ENCODE results near the gene ZNF10. TPM values are rescaled to one million over a fixed set of nuclear protein-coding genes. Genes with fewer than 3 reads are reported as not detected.

The ZNF10 gene
- polyA plus RNA-seq, 1 of the 3 experiments (the other 2 are of a cell fraction), result 4.5 TPM

DNA sequence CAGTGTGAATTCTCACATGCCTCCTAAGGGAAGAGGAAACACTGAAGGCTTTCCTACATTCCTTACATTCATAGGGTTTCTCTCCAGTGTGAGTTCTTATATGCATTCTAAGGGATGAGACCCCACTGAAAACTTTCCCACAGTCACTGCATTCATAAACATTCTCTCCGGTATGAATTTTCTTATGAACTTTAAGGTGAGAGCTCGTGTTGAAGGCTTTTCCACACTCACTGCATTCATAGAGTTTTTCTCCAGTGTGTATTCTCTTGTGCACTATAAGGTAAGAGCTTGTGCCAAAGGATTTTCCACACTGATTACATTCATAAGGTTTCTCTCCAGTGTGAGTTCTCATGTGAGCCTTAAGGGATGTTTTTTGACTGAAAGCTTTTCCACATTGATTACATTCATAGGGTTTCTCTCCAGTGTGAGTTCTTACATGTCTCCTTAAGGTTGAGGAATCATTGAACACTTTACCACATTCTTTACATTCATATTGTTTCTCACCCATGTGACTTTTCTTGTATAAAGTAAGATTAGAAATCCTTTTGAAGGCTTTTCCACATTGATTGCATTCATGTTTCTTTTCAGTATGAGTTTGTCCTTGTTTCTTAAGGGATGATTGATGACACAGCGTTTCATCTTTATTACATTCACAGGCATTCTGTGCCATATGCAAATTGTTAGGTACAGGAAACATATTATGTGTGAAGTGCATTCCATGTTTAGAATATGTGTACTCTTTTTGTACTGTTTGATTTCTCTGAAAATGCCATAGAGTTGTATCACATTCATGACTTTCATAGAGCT is 9.8 kb upstream of the ZNF10 start:
- H3K4me3 ChIP-seq (ENCODE audit: low read depth in 2 of 2, low read length in 1 of 2), result no peak overlapping the region
- peaks cover 3% of the 10 kb centered on the region for H3F3A ChIP-seq (replicated peaks; ENCODE audit: insufficient read depth)
- peaks cover 59% of the 10 kb centered on the region for H3K9me3 ChIP-seq
- no peaks in the 10 kb centered on the region for H4K20me1 ChIP-seq (ENCODE audit: insufficient read depth)
- no peak overlapping the region for H3K27ac ChIP-seq (ENCODE audit: low read depth in 2 of 2, low read length in 1 of 2)
- no peak overlapping the region for H2AFZ ChIP-seq (ENCODE audit: low read depth)
- no peak overlapping the region for H3K9ac ChIP-seq
- 79% methylated on average over 3 of the region's 3 CpGs for WGBS (ENCODE audit: low lambda C conversion rate)
- H3K4me1 ChIP-seq (ENCODE audit: control insufficient read depth in 1 of 2, insufficient read depth in 2 of 2, low read depth in 1 of 2, low read length in 1 of 2), result no peaks in the 10 kb centered on the region
- no peaks in the 10 kb centered on the region for H3K9me2 ChIP-seq
- no peak overlapping the region for H3K4me2 ChIP-seq
- TF ChIP-seq TEAD4 (IDR thresholded peaks at IDR 0.05; ENCODE audit: borderline replicate concordance, insufficient read depth) (no peak), YY1 (IDR thresholded peaks at IDR 0.05; ENCODE audit: low read depth) (no peak), TAF1 (IDR thresholded peaks at IDR 0.05; ENCODE audit: borderline replicate concordance, low read depth, low read length) (no peak), NFIC (IDR thresholded peaks at IDR 0.05; ENCODE audit: borderline replicate concordance) (no peak)
- TF ChIP-seq, protein P1, sequence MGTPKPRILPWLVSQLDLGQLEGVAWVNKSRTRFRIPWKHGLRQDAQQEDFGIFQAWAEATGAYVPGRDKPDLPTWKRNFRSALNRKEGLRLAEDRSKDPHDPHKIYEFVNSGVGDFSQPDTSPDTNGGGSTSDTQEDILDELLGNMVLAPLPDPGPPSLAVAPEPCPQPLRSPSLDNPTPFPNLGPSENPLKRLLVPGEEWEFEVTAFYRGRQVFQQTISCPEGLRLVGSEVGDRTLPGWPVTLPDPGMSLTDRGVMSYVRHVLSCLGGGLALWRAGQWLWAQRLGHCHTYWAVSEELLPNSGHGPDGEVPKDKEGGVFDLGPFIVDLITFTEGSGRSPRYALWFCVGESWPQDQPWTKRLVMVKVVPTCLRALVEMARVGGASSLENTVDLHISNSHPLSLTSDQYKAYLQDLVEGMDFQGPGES (IDR thresholded peaks at IDR 0.05; ENCODE audit: low read depth, low read length), result no peak
- TF ChIP-seq, protein P2, sequence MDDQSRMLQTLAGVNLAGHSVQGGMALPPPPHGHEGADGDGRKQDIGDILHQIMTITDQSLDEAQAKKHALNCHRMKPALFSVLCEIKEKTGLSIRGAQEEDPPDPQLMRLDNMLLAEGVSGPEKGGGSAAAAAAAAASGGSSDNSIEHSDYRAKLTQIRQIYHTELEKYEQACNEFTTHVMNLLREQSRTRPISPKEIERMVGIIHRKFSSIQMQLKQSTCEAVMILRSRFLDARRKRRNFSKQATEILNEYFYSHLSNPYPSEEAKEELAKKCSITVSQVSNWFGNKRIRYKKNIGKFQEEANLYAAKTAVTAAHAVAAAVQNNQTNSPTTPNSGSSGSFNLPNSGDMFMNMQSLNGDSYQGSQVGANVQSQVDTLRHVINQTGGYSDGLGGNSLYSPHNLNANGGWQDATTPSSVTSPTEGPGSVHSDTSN (IDR thresholded peaks at IDR 0.05), result no peak
- CTCF ChIA-PET, result no interaction called here
- POLR2A ChIA-PET, result no interaction called here
- H3K36me3 ChIP-seq (replicated peaks in 1 of 2; ENCODE audit: control insufficient read depth in 1 of 2, insufficient read depth in 2 of 2, low read length in 1 of 2), result peaks cover 19 to 82% of the 10 kb centered on the region in 2 experiments
- no peak for DNase-seq
- no peaks in the 10 kb centered on the region for H3K27me3 ChIP-seq (ENCODE audit: insufficient read depth)
- peaks cover 12% of the 10 kb centered on the region; the same call in 1 of the 2 replicates for H3K79me2 ChIP-seq (ENCODE audit: insufficient read depth)

DNA sequence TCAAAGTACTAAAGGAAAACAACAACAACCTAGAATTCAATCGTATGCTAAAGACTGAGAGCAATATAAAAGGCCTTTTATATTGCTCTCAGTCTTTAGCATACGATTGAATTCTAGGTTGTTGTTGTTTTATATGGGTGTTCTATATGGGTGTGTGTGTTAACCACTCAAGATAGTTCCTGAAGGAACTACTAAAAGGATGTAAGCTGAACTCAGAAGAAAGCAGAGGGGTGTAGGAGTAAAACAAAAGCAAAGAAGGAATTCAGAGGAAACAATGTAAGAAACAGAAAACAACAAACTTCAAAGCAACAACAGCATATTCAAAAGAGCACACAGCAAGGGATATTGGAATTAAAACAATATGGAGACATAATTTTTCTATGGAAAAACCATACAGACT is 5.8 kb upstream of the ZNF10 start:
- WGBS (ENCODE audit: low lambda C conversion rate), result 94% methylated on average over 2 of the region's 2 CpGs
- ChIA-PET POLR2A (no interaction called here), CTCF (no interaction called here)
- Histone ChIP-seq H3K36me3 (replicated peaks in 1 of 2; ENCODE audit: control insufficient read depth in 1 of 2, insufficient read depth in 2 of 2, low read length in 1 of 2) (peaks cover 20 to 86% of the 10 kb centered on the region in 2 experiments), H3F3A (replicated peaks; ENCODE audit: insufficient read depth) (peaks cover 14% of the 10 kb centered on the region), H4K20me1 (ENCODE audit: insufficient read depth) (no peaks in the 10 kb centered on the region), H3K27me3 (ENCODE audit: insufficient read depth) (no peaks in the 10 kb centered on the region), H3K27ac (ENCODE audit: low read depth in 2 of 2, low read length in 1 of 2) (no peak overlapping the region), H3K9ac (no peak overlapping the region), H3K79me2 (ENCODE audit: insufficient read depth) (peaks cover 12% of the 10 kb centered on the region; the same call in 1 of the 2 replicates), H3K9me2 (no peaks in the 10 kb centered on the region), H2AFZ (ENCODE audit: low read depth) (no peak overlapping the region), H3K9me3 (peaks cover 63% of the 10 kb centered on the region), H3K4me1 (ENCODE audit: control insufficient read depth in 1 of 2, insufficient read depth in 2 of 2, low read depth in 1 of 2, low read length in 1 of 2) (no peaks in the 10 kb centered on the region), H3K4me3 (ENCODE audit: low read depth in 2 of 2, low read length in 1 of 2) (no peak overlapping the region), H3K4me2 (no peak overlapping the region)
- TF ChIP-seq TCF12 (IDR thresholded peaks at IDR 0.05) (no peak), YY1 (IDR thresholded peaks at IDR 0.05; ENCODE audit: low read depth) (no peak), REST (IDR thresholded peaks at IDR 0.05; ENCODE audit: low read depth, low read length) (no peak), SMC3 (IDR thresholded peaks at IDR 0.05; ENCODE audit: low read depth, low read length) (no peak), RAD21 (IDR thresholded peaks at IDR 0.05; ENCODE audit: low read length) (no peak), EP300 (IDR thresholded peaks at IDR 0.05; ENCODE audit: borderline replicate concordance in 1 of 2, low read depth in 1 of 2, low read length in 1 of 2) (no peak), MEF2A (IDR thresholded peaks at IDR 0.05; ENCODE audit: borderline replicate concordance, low read depth) (no peak), TEAD4 (IDR thresholded peaks at IDR 0.05; ENCODE audit: borderline replicate concordance, insufficient read depth) (no peak), NFIC (IDR thresholded peaks at IDR 0.05; ENCODE audit: borderline replicate concordance) (no peak), GATA2 (CRISPR knock-in tag; IDR thresholded peaks at IDR 0.05) (no peak), NRF1 (IDR thresholded peaks at IDR 0.05; ENCODE audit: low read depth, low read length) (no peak), ELF1 (IDR thresholded peaks at IDR 0.05) (no peak), MXI1 (IDR thresholded peaks at IDR 0.05; ENCODE audit: low read depth, low read length) (no peak), CHD2 (IDR thresholded peaks at IDR 0.05; ENCODE audit: low read length, partially characterized antibody) (no peak)
- TF ChIP-seq, protein P3, sequence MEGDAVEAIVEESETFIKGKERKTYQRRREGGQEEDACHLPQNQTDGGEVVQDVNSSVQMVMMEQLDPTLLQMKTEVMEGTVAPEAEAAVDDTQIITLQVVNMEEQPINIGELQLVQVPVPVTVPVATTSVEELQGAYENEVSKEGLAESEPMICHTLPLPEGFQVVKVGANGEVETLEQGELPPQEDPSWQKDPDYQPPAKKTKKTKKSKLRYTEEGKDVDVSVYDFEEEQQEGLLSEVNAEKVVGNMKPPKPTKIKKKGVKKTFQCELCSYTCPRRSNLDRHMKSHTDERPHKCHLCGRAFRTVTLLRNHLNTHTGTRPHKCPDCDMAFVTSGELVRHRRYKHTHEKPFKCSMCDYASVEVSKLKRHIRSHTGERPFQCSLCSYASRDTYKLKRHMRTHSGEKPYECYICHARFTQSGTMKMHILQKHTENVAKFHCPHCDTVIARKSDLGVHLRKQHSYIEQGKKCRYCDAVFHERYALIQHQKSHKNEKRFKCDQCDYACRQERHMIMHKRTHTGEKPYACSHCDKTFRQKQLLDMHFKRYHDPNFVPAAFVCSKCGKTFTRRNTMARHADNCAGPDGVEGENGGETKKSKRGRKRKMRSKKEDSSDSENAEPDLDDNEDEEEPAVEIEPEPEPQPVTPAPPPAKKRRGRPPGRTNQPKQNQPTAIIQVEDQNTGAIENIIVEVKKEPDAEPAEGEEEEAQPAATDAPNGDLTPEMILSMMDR (IDR thresholded peaks at IDR 0.05), result no peak
- TF ChIP-seq, protein P1 (IDR thresholded peaks at IDR 0.05; ENCODE audit: low read depth, low read length), result no peak
- no peak for DNase-seq

All from SK-N-SH (cell line).